Astrocyte (in vitro differentiated cells and primary cell): Measurements from ENCODE around the gene TYROBP. TPM values are rescaled to one million over a fixed set of nuclear protein-coding genes. Genes with fewer than 3 reads are reported as not detected.

ENCODE experiments used
- DNase-seq: peaks from one replicate; pipeline ENCODE4 v3.0.0-alpha.2; 2010; ENCODE audit warnings: low read depth
- FAIRE-seq: peaks from 2 replicates; lab custom pipeline; 2011; peaks lifted over from hg19 to GRCh38; lab: Jason Lieb, UNC
- H2AFZ ChIP-seq: 2 replicates; pipeline ENCODE4 v1.6.0; 2012; ENCODE audit warnings: low read depth, low read length, inconsistent platforms
- H3K27ac ChIP-seq: 2 replicates; pipeline ENCODE4 v1.5.1; 2011; ENCODE audit warnings: low read depth, low read length, inconsistent platforms
- H3K27me3 ChIP-seq: 2 replicates; pipeline ENCODE4 v1.6.0; 2011; ENCODE audit warnings: low read length, inconsistent platforms; ENCODE audit not compliant: insufficient read depth
- H3K36me3 ChIP-seq: 2 replicates; pipeline ENCODE4 v1.5.1; 2011; ENCODE audit warnings: low read length, inconsistent platforms; ENCODE audit not compliant: insufficient read depth
- H3K4me1 ChIP-seq: 2 replicates; pipeline ENCODE4 v1.5.1; 2011; ENCODE audit warnings: low read length, inconsistent platforms; ENCODE audit not compliant: insufficient read depth
- H3K4me2 ChIP-seq: 2 replicates; pipeline ENCODE4 v1.6.0; 2012; ENCODE audit warnings: low read length, inconsistent platforms
- H3K4me3 ChIP-seq: 2 replicates; pipeline ENCODE4 v1.5.1; 2011; ENCODE audit warnings: low read depth, mild to moderate bottlenecking, low read length, inconsistent platforms; ENCODE audit not compliant: insufficient read depth
- H3K79me2 ChIP-seq: 2 replicates; pipeline ENCODE4 v1.6.0; 2012; ENCODE audit warnings: mild to moderate bottlenecking, low read length, inconsistent platforms; ENCODE audit not compliant: insufficient read depth
- H3K9ac ChIP-seq: 2 replicates; pipeline ENCODE4 v1.6.0; 2012; ENCODE audit warnings: mild to moderate bottlenecking, low read length, inconsistent platforms
- H3K9me3 ChIP-seq: 2 replicates; pipeline ENCODE4 v1.5.1; 2012; ENCODE audit warnings: low read depth, mild to moderate bottlenecking, low read length, inconsistent platforms; ENCODE audit not compliant: insufficient read depth
- H4K20me1 ChIP-seq: 2 replicates; pipeline ENCODE4 v1.6.0; 2012; ENCODE audit warnings: low read length, inconsistent platforms; ENCODE audit not compliant: insufficient read depth
- H3K27ac Mint-ChIP-seq: one replicate; pipeline ENCODE4 v1.8.0; 2021; ENCODE audit warnings: mild to moderate bottlenecking, mixed read lengths; ENCODE audit not compliant: unreplicated experiment
- H3K27me3 Mint-ChIP-seq: one replicate; pipeline ENCODE4 v1.8.0; 2021; ENCODE audit warnings: low read depth, mixed read lengths; ENCODE audit not compliant: unreplicated experiment
- H3K36me3 Mint-ChIP-seq: one replicate; pipeline ENCODE4 v1.8.0; 2021; ENCODE audit warnings: low read depth, mixed read lengths; ENCODE audit not compliant: unreplicated experiment
- H3K4me1 Mint-ChIP-seq: one replicate; pipeline ENCODE4 v1.8.0; 2021; ENCODE audit warnings: low read depth, mixed read lengths; ENCODE audit not compliant: unreplicated experiment
- H3K4me3 Mint-ChIP-seq: one replicate; pipeline ENCODE4 v1.8.0; 2021; ENCODE audit warnings: mild to moderate bottlenecking, moderate library complexity, mixed read lengths; ENCODE audit not compliant: unreplicated experiment
- H3K9me3 Mint-ChIP-seq: one replicate; pipeline ENCODE4 v1.8.0; 2021; ENCODE audit warnings: mild to moderate bottlenecking, mixed read lengths; ENCODE audit not compliant: unreplicated experiment
- EZH2 ChIP-seq: IDR thresholded peaks from 2 replicates; pipeline ENCODE4 v1.6.1; 2012; ENCODE audit warnings: mild to moderate bottlenecking, low read length, inconsistent platforms; ENCODE audit not compliant: insufficient read depth
- total RNA-seq: library from RNA; stranded (reverse); gene quantifications from 2 replicates; pipeline ENCODE4 v1.2.1, GENCODE V29; 2021
- TF ChIP-seq, protein P1 (sequence below): IDR thresholded peaks from 2 replicates; pipeline ENCODE4 v1.5.1; 2011; ENCODE audit warnings: low read depth, mild to moderate bottlenecking, inconsistent platforms, low read length, moderate library complexity; ENCODE audit not compliant: insufficient read depth

Gene TYROBP
- total RNA-seq, 1 donor from 2014 or later: not detected

- H3K79me2 ChIP-seq: peaks cover 4% of the 10 kb centered on the region
- no peak overlapping the region for H2AFZ ChIP-seq
- no peak overlapping the region for H3K27ac ChIP-seq
- H3K36me3 ChIP-seq: peaks cover 2% of the 10 kb centered on the region
- H3K4me3 ChIP-seq: no peak overlapping the region
- H3K4me2 ChIP-seq: no peak overlapping the region
- no peak overlapping the region for H3K4me3 Mint-ChIP-seq
- no peaks in the 10 kb centered on the region for H3K36me3 Mint-ChIP-seq
- H3K27me3 ChIP-seq: no peaks in the 10 kb centered on the region
- H4K20me1 ChIP-seq: no peaks in the 10 kb centered on the region
- FAIRE-seq (no peak), DNase-seq (no peak)
- H3K27ac Mint-ChIP-seq: no peak overlapping the region
- no peak for TF ChIP-seq EZH2
- TF ChIP-seq, protein P1, sequence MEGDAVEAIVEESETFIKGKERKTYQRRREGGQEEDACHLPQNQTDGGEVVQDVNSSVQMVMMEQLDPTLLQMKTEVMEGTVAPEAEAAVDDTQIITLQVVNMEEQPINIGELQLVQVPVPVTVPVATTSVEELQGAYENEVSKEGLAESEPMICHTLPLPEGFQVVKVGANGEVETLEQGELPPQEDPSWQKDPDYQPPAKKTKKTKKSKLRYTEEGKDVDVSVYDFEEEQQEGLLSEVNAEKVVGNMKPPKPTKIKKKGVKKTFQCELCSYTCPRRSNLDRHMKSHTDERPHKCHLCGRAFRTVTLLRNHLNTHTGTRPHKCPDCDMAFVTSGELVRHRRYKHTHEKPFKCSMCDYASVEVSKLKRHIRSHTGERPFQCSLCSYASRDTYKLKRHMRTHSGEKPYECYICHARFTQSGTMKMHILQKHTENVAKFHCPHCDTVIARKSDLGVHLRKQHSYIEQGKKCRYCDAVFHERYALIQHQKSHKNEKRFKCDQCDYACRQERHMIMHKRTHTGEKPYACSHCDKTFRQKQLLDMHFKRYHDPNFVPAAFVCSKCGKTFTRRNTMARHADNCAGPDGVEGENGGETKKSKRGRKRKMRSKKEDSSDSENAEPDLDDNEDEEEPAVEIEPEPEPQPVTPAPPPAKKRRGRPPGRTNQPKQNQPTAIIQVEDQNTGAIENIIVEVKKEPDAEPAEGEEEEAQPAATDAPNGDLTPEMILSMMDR: no peak
- H3K9me3 Mint-ChIP-seq: no peaks in the 10 kb centered on the region
- no peak overlapping the region for H3K9ac ChIP-seq
- H3K27me3 Mint-ChIP-seq: no peaks in the 10 kb centered on the region
- H3K4me1 Mint-ChIP-seq: peaks cover 6% of the 10 kb centered on the region
- peaks cover 14% of the 10 kb centered on the region for H3K4me1 ChIP-seq
- no peaks in the 10 kb centered on the region for H3K9me3 ChIP-seq
Measured at GRCh38 chr19:35896643-35897040, 11.5 kb downstream of the TYROBP start.

DNA sequence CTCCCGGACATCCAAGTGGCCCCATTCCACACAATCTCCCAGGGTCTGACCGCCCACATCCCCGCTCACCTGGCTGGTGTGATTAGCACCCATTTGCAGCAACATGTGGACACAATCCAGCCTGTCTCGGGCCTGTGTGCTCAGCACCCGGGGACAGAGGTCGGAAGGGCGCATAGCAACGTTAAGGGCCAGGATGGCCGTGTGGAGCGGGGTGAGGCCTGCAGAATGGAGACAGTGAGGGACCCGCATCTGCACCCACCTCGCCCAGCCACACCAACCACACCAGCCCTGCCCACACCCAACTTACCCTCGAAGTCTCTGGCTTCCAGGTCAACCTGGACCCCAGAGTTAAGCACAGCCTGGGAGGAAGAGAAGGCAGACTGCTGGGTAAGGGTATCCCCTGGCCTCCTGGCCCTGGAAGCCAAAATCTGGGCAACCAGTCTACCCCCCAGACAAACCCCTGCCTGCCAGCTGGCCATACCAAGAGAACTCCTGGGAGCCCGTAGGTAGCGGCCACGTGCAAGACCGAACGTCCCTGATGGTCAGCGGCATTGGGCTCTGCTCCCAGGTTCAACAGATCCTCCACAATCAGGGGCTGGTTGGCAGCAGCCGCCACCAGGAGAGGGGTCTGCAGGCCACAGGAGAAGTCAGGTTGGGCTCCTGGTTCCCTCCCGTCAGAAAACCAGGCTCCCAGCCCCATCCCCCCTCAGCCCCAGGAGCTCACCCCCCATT, 12.0 kb downstream of the TYROBP start:
- no peak overlapping the region for H3K4me3 Mint-ChIP-seq
- H3K9me3 Mint-ChIP-seq: no peaks in the 10 kb centered on the region
- FAIRE-seq: no peak

More for the DNA sequence above, 12.0 kb downstream of the TYROBP start:
- H2AFZ ChIP-seq: no peak overlapping the region
- no peaks in the 10 kb centered on the region for H4K20me1 ChIP-seq
- peaks cover 4% of the 10 kb centered on the region for H3K79me2 ChIP-seq
- no peak for DNase-seq
- H3K36me3 ChIP-seq: peaks cover 2% of the 10 kb centered on the region
- H3K4me2 ChIP-seq: no peak overlapping the region
- Mint-ChIP-seq H3K27me3 (no peaks in the 10 kb centered on the region), H3K4me1 (peaks cover 4% of the 10 kb centered on the region), H3K36me3 (peaks cover under 1% of the 10 kb centered on the region), H3K27ac (no peak overlapping the region)
- no peaks in the 10 kb centered on the region for H3K27me3 ChIP-seq
- no peak overlapping the region for H3K27ac ChIP-seq
- H3K9me3 ChIP-seq: no peaks in the 10 kb centered on the region
- H3K4me3 ChIP-seq: no peak overlapping the region
- peaks cover 9% of the 10 kb centered on the region for H3K4me1 ChIP-seq
- H3K9ac ChIP-seq: no peak overlapping the region
- TF ChIP-seq, protein P1: no peak
